K562 (cell line): ENCODE measurements around the gene DVL3. TPM values are rescaled to one million over a fixed set of nuclear protein-coding genes. Genes with fewer than 3 reads are reported as not detected.

Source experiments
- ATAC-seq: fragments of 200-7000 bp; cut with Tn5 transposase; 3 replicates; pipeline ENCODE4 v1.9.1; 2020; ENCODE audit warnings: moderate library complexity
- BruUV-seq: library from RNA; stranded (reverse); fragments of 400-500 nt; replicated peaks from 2 replicates; lab custom pipeline; 2021; lab: Mats Ljungman, UMichigan
- CTCF ChIA-PET: fragments of 300-600 bp; formaldehyde crosslinking; extraction: SDS; loops from one replicate; lab custom pipeline; 2021; ENCODE audit warnings: low intra/inter-chr PET ratio; lab: Yijun Ruan, JAX
- POLR2A ChIA-PET: fragments of 300-600, 350-650 bp; sonication (Branson Sonifier 250); formaldehyde crosslinking; extraction: SDS; loops from one replicate; lab custom pipeline; 2021; ENCODE audit warnings: antibody characterized with exemption, inconsistent platforms; lab: Yijun Ruan, JAX
- DNase-seq, 4 experiments: peaks; one replicate each; pipeline versions ENCODE4 v3.0.0 to v3.0.0-alpha.2; 2011 to 2018; ENCODE audit warnings: low spot score in 3 of 4, mixed read lengths in 3 of 4; ENCODE audit errors: extremely low read depth in 1 of 4
- FAIRE-seq: peaks from 2 replicates; lab custom pipeline; 2011; peaks lifted over from hg19 to GRCh38; lab: Jason Lieb, UNC
- H2AFZ ChIP-seq: 2 replicates; pipeline ENCODE4 v1.6.0; 2011; ENCODE audit warnings: low read depth, low read length, control low read depth, inconsistent platforms
- H3K27ac ChIP-seq: fragments of 200-600 bp; 3 replicates; pipeline ENCODE4 v1.8.0; 2011; ENCODE audit warnings: low read depth, mild to moderate bottlenecking, control low read depth, inconsistent platforms, low read length, moderate library complexity, mixed read lengths; ENCODE audit errors: extremely low read depth
- H3K27me3 ChIP-seq, 2 experiments: fragments of 300-600 bp in 1 of 2; 2 replicates in 1 of 2; 3 replicates in 1 of 2; pipeline versions ENCODE4 v1.6.0 to v1.8.0; 2011; ENCODE audit warnings: inconsistent platforms in 2 of 2, low read length in 2 of 2, mild to moderate bottlenecking in 1 of 2, mixed read lengths in 1 of 2, moderate library complexity in 1 of 2; ENCODE audit not compliant: control insufficient read depth in 2 of 2, insufficient read depth in 2 of 2
- H3K36me3 ChIP-seq: fragments of 300-600 bp; 3 replicates; pipeline ENCODE4 v1.8.0; 2011; ENCODE audit warnings: mild to moderate bottlenecking, low read length, inconsistent platforms; ENCODE audit not compliant: control insufficient read depth, insufficient read depth
- H3K4me1 ChIP-seq, 2 experiments: fragments of 200-600 bp in 1 of 2; replicated peaks in 1 of 2; 2 replicates in 1 of 2; 3 replicates in 1 of 2; pipeline versions ENCODE4 v1.5.1 to v1.8.0; 2011; ENCODE audit warnings: inconsistent platforms in 2 of 2, low read length in 2 of 2, mild to moderate bottlenecking in 1 of 2, mixed read lengths in 1 of 2, moderate library complexity in 1 of 2; ENCODE audit not compliant: control insufficient read depth in 2 of 2, insufficient read depth in 2 of 2
- H3K4me2 ChIP-seq: 2 replicates; pipeline ENCODE4 v1.6.1; 2011; ENCODE audit warnings: low read length, control low read depth, inconsistent platforms, mixed read lengths; ENCODE audit not compliant: insufficient read depth
- H3K4me3 ChIP-seq: fragments of 200-600 bp; sonication (generic), shearing (Covaris generic); 2 replicates; pipeline ENCODE4 v1.5.1; 2016; ENCODE audit warnings: control low read depth, inconsistent platforms
- H3K79me2 ChIP-seq: fragments of 200-600 bp; 3 replicates; pipeline ENCODE4 v1.8.0; 2011; ENCODE audit warnings: low read length, inconsistent platforms; ENCODE audit not compliant: control insufficient read depth, insufficient read depth
- H3K9ac ChIP-seq, 2 experiments: 2 replicates each; pipeline versions ENCODE4 v1.6.0 to v1.6.1; 2011; ENCODE audit warnings: low read depth in 2 of 2, low read length in 2 of 2, control low read depth in 1 of 2, inconsistent platforms in 1 of 2, mild to moderate bottlenecking in 1 of 2, mixed read lengths in 1 of 2; ENCODE audit not compliant: insufficient read depth in 1 of 2
- H3K9me1 ChIP-seq: one replicate; pipeline ENCODE4 v1.6.0; 2011; ENCODE audit warnings: inconsistent platforms, mild to moderate bottlenecking, low read length, moderate library complexity; ENCODE audit not compliant: control insufficient read depth, insufficient read depth
- H3K9me3 ChIP-seq: replicated peaks from 2 replicates; pipeline ENCODE4 v1.5.1; 2011; ENCODE audit warnings: low read depth, low read length, inconsistent platforms; ENCODE audit not compliant: control insufficient read depth, insufficient read depth
- H4K20me1 ChIP-seq: replicated peaks from 2 replicates; pipeline ENCODE4 v1.6.1; 2011; ENCODE audit warnings: low read length, inconsistent platforms, mixed read lengths; ENCODE audit not compliant: control insufficient read depth, insufficient read depth
- BRCA1 ChIP-seq, 2 experiments: fragments of 450-650 bp in 1 of 2; sonication (generic) in 1 of 2; formaldehyde crosslinking in 1 of 2; IDR thresholded peaks; 2 replicates each; pipeline versions ENCODE4 v1.5.0 to v1.6.1; 2017 to 2020; ENCODE audit warnings: mild to moderate bottlenecking in 1 of 2, missing genetic modification reagents in 1 of 2
- CREM ChIP-seq: IDR thresholded peaks from 2 replicates; pipeline ENCODE4 v1.6.1; 2014; ENCODE audit warnings: antibody characterized with exemption, low read depth
- FOXJ3 ChIP-seq: sonication (generic); formaldehyde crosslinking; IDR thresholded peaks from 2 replicates; pipeline ENCODE4 v1.4.0; 2020; ENCODE audit warnings: mild to moderate bottlenecking, missing genetic modification reagents
- FOXM1 ChIP-seq, 2 experiments: fragments of 450-650 bp in 1 of 2; sonication (generic) in 1 of 2; formaldehyde crosslinking in 1 of 2; IDR thresholded peaks; 2 replicates each; pipeline versions ENCODE4 v1.6.1 to v1.9.0; 2017 to 2022; ENCODE audit warnings: low read depth in 2 of 2, mild to moderate bottlenecking in 2 of 2, missing genetic modification reagents in 1 of 2, moderate library complexity in 1 of 2
- MTA3 ChIP-seq: fragments of 450-650 bp; formaldehyde crosslinking; IDR thresholded peaks from 2 replicates; pipeline ENCODE4 v1.6.1; 2017; ENCODE audit warnings: mild to moderate bottlenecking, borderline replicate concordance
- MYNN ChIP-seq, 2 experiments: sonication (generic); formaldehyde crosslinking in 1 of 2; IDR thresholded peaks; 2 replicates each; pipeline versions ENCODE4 v1.5.0 to v1.6.1; 2016 to 2020; ENCODE audit warnings: antibody characterized with exemption in 1 of 2, missing genetic modification reagents in 1 of 2
- PHF21A ChIP-seq: fragments of 450-650 bp; IDR thresholded peaks from 2 replicates; pipeline ENCODE4 v1.6.1; 2017; ENCODE audit warnings: low read depth, borderline replicate concordance
- PHF8 ChIP-seq: fragments of 200-600 bp; sonication (generic); IDR thresholded peaks from 2 replicates; pipeline ENCODE4 v1.6.1; 2012; ENCODE audit warnings: mixed run types, mild to moderate bottlenecking, inconsistent platforms, low read length, moderate library complexity, borderline replicate concordance
- RBFOX2 ChIP-seq: fragments of 200-400 bp; formaldehyde crosslinking; IDR thresholded peaks from 2 replicates; pipeline ENCODE4 v1.6.1; 2017; ENCODE audit warnings: low read depth, mild to moderate bottlenecking, low read length, moderate library complexity
- SAP30 ChIP-seq: fragments of 200-600 bp; sonication (generic); IDR thresholded peaks from 2 replicates; pipeline ENCODE4 v1.6.1; 2012; ENCODE audit warnings: borderline replicate concordance, low read depth, mild to moderate bottlenecking, moderate library complexity, low read length, control low read depth, inconsistent platforms; ENCODE audit not compliant: insufficient read depth, poor library complexity, severe bottlenecking
- THRAP3 ChIP-seq: fragments of 450-650 bp; IDR thresholded peaks from 2 replicates; pipeline ENCODE4 v1.6.1; 2016; ENCODE audit warnings: mild to moderate bottlenecking, inconsistent platforms, borderline replicate concordance
- ZBTB17 ChIP-seq: fragments of 450-650 bp; formaldehyde crosslinking; IDR thresholded peaks from 2 replicates; pipeline ENCODE4 v1.4.0; 2020; ENCODE audit warnings: mild to moderate bottlenecking
- ZNF583 ChIP-seq: fragments of 250-450 bp; sonication (Bioruptor Pico); IDR thresholded peaks from 2 replicates; pipeline ENCODE4 v1.4.0; 2020
- ZNF584 ChIP-seq: fragments of 200-800 bp; sonication (Bioruptor generic); IDR thresholded peaks from 2 replicates; pipeline ENCODE4 v1.6.1; 2016; ENCODE audit warnings: low read depth, mild to moderate bottlenecking, missing genetic modification characterization, missing compliant biosample characterization
- WGBS: fragments of 100-300 bp; shearing (Covaris generic); methylation state at CpG from one replicate; pipeline ENCODE4 v1.1.6; 2016; ENCODE audit warnings: low coverage, mixed read lengths; ENCODE audit not compliant: insufficient coverage; ENCODE audit errors: missing lambda C conversion rate; 5-methylcytosine and 5-hydroxymethylcytosine counted together
- in situ Hi-C: fragments of 300-500 bp; cut with MboI; formaldehyde crosslinking; loops from 4 replicates; pipeline ENCODE4 v1.15.0; 2018; ENCODE audit warnings: inconsistent platforms, mixed read lengths
- intact Hi-C: fragments of 100-400 bp; cut with micrococcal nuclease; formaldehyde crosslinking; loops from 2 replicates; pipeline ENCODE4 v1.14.2; 2022
- polyA plus RNA-seq, 8 experiments: library from polyadenylated mRNA; depleted of rRNA in 4 of 8; stranded (reverse) in 5 of 8; unstranded in 3 of 8; fragments of >200 nt; fragmentation: Nextera tagmentation in 2 of 8; fragmentation: Illumina TruSeq in 1 of 8; extraction: Ambion mirVana in 2 of 8; extraction: Trizol in 1 of 8; gene quantifications; 2 replicates each; pipeline versions ENCODE4 v1.2.1 to v1.2.3, GENCODE V29; 2011 to 2014; ENCODE audit warnings: inconsistent platforms in 1 of 8, missing spikeins in 1 of 8
- total RNA-seq, 7 experiments: library from RNA; depleted of rRNA in 6 of 7; stranded (reverse); fragments of >200 nt in 6 of 7; fragmentation: Illumina TruSeq in 2 of 7; extraction: Trizol in 2 of 7; gene quantifications; 2 replicates each; pipeline versions ENCODE4 v1.2.1 to v1.2.3, GENCODE V29; 2011 to 2021; ENCODE audit warnings: low replicate concordance in 1 of 7
- TF ChIP-seq, protein P1 (sequence below), 3 experiments: fragments of 200-800 bp in 1 of 3; fragments of 250-450 bp in 1 of 3; fragments of 450-650 bp in 1 of 3; sonication (Bioruptor Pico) in 1 of 3; sonication (Bioruptor generic) in 1 of 3; formaldehyde crosslinking in 1 of 3; IDR thresholded peaks; 2 replicates each; pipeline versions ENCODE4 v1.6.1 to v1.8.0; 2016 to 2022; ENCODE audit warnings: mild to moderate bottlenecking in 2 of 3, missing genetic modification characterization in 2 of 3, missing compliant biosample characterization in 1 of 3, moderate library complexity in 1 of 3

The DVL3 gene
- total and polyA plus RNA-seq, 9 of the 15 experiments (the other 6 are each of a cell fraction or from before 2014, with no cell fraction given): 3.1 to 57.9 (median 20.1) TPM

DNA sequence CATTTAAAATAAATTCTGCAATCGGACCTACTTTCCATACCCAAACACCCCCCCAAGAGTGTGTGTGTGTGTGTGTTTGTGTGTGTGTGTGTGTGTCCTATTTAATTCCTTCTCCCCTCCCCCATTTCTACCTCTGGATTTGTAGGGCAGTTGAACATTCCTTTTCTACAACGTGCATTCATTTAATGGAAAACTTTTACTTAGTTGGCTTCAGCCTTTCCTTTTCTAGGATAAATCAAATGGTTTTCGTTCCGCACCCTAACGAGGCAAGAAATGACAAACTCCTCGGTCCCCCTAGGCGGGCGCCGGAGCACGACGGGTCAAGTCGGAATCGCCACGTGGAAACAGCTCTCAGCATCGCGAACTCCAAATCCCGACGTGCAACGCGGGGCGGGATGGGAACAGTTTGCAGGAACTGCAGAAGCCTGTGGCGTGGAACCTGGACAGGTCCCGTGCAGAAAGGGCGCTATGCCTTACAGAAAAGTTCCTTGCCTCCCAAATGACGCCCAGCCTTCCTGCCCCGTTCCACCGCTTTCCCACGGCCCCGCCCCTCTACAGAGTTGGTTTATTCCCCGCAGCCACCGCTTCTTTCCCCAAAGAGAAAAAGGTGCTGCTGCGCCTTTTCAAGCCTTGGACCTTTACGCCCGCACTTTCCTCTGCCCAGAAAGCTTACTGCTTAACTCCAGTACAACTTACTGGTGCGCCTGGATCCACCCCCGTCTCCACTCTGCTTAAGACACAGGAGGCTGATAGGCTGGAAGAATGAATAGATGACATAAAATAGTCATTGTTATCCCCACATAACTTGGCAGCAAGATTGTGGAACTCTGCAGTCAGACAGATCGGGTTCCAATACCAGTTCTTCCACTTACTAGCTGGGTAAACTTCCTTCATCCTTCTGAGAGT is 21.1 kb upstream of the DVL3 start:
- H3K36me3 ChIP-seq: peaks cover 25% of the 10 kb centered on the region; the same call in 2 of the 3 replicates
- ATAC-seq: peak; percentile 82
- H3K27me3 ChIP-seq: no peaks in the 10 kb centered on the region; a peak in 1 of 5 replicates
- peaks cover 7 to 13% of the 10 kb centered on the region in 2 experiments; a peak in 4 of 5 replicates for H3K4me1 ChIP-seq
- in situ Hi-C loops: no loop called here
- H3K9me3 ChIP-seq: no peaks in the 10 kb centered on the region
- H3K4me2 ChIP-seq: peak overlapping the region; percentile 100
- intact Hi-C loops: loop anchor here (2.0 to 5.0 kb wide), 3 partner anchors 21 to 113 kb away; partner anchors contain the start of genes ALG3, DVL3 and EEF1AKMT4
- ChIA-PET POLR2A (interaction anchor here (0.6 to 3.9 kb wide), 8 partner anchors 9 to 238 kb away, joined by 3 to 48 read pairs (median 6); partner anchors contain the start of genes ABCC5 and DVL3), CTCF (interaction anchor here (0.7 kb wide), 1 partner anchor 106 kb away, joined by 3 read pairs; no protein-coding TSS in a partner anchor)
- under 1% methylated on average over 37 of the region's 37 CpGs for WGBS
- H3K4me3 ChIP-seq: peak overlapping the region; percentile 97
- H3K27ac ChIP-seq: peak overlapping the region; percentile 92
- H3K79me2 ChIP-seq: peaks cover 54% of the 10 kb centered on the region
- H3K9ac ChIP-seq: peak overlapping the region; percentile 99 to 100
- peak; percentile 61 to 93 (median 70) for DNase-seq
- peak overlapping the region; percentile 95 for H2AFZ ChIP-seq
- BruUV-seq: no TSS peak
- no peaks in the 10 kb centered on the region for H3K9me1 ChIP-seq
- no peaks in the 10 kb centered on the region for H4K20me1 ChIP-seq
- FAIRE-seq: peak; percentile 72
- no peak for TF ChIP-seq FOXJ3
- TF ChIP-seq, protein P1, sequence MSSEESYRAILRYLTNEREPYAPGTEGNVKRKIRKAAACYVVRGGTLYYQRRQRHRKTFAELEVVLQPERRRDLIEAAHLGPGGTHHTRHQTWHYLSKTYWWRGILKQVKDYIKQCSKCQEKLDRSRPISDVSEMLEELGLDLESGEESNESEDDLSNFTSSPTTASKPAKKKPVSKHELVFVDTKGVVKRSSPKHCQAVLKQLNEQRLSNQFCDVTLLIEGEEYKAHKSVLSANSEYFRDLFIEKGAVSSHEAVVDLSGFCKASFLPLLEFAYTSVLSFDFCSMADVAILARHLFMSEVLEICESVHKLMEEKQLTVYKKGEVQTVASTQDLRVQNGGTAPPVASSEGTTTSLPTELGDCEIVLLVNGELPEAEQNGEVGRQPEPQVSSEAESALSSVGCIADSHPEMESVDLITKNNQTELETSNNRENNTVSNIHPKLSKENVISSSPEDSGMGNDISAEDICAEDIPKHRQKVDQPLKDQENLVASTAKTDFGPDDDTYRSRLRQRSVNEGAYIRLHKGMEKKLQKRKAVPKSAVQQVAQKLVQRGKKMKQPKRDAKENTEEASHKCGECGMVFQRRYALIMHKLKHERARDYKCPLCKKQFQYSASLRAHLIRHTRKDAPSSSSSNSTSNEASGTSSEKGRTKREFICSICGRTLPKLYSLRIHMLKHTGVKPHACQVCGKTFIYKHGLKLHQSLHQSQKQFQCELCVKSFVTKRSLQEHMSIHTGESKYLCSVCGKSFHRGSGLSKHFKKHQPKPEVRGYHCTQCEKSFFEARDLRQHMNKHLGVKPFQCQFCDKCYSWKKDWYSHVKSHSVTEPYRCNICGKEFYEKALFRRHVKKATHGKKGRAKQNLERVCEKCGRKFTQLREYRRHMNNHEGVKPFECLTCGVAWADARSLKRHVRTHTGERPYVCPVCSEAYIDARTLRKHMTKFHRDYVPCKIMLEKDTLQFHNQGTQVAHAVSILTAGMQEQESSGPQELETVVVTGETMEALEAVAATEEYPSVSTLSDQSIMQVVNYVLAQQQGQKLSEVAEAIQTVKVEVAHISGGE (CRISPR knock-in tag; IDR thresholded peaks at IDR 0.05): peak; percentile 60 to 95 (median 76); a peak in 4 of 6 replicates
- TF ChIP-seq CREM: peak; percentile 81
- TF ChIP-seq MYNN (IDR thresholded peaks at IDR 0.05): no peak
- TF ChIP-seq MYNN (CRISPR knock-in tag; IDR thresholded peaks at IDR 0.05): no peak
- TF ChIP-seq ZNF583 (CRISPR knock-in tag): peak; percentile 55; the same call in 1 of the 2 replicates
- 0 out of 2 replicates have a peak, but pooled peaks have one; percentile 47 for TF ChIP-seq PHF21A
- no peak for TF ChIP-seq FOXM1 (IDR thresholded peaks at IDR 0.05; ENCODE audit: low read depth)
- TF ChIP-seq FOXM1 (CRISPR knock-in tag; IDR thresholded peaks at IDR 0.05; ENCODE audit: low read depth): 0 out of 2 replicates have a peak, but pooled peaks have one; percentile 71
- TF ChIP-seq ZNF584 (CRISPR knock-in tag): peak; percentile 59; the same call in 1 of the 2 replicates
- peak; percentile 38; the same call in 1 of the 2 replicates for TF ChIP-seq PHF8
- TF ChIP-seq SAP30: peak; percentile 29
- TF ChIP-seq ZBTB17 (CRISPR knock-in tag): 0 out of 2 replicates have a peak, but pooled peaks have one; percentile 49
- no peak for TF ChIP-seq THRAP3
- peak; percentile 72; the same call in 1 of the 2 replicates for TF ChIP-seq MTA3
- TF ChIP-seq RBFOX2: peak; percentile 82
- TF ChIP-seq BRCA1 (IDR thresholded peaks at IDR 0.05): no peak
- no peak for TF ChIP-seq BRCA1 (CRISPR knock-in tag; IDR thresholded peaks at IDR 0.05)
